ENCODE measurements around the gene SPPL2B. TPM values are rescaled to one million over a fixed set of nuclear protein-coding genes. Genes with fewer than 3 reads are reported as not detected.

SPPL2B gene
- polyA plus RNA-seq, 1 donor from 2014 or later: 68.7 TPM

DNA sequence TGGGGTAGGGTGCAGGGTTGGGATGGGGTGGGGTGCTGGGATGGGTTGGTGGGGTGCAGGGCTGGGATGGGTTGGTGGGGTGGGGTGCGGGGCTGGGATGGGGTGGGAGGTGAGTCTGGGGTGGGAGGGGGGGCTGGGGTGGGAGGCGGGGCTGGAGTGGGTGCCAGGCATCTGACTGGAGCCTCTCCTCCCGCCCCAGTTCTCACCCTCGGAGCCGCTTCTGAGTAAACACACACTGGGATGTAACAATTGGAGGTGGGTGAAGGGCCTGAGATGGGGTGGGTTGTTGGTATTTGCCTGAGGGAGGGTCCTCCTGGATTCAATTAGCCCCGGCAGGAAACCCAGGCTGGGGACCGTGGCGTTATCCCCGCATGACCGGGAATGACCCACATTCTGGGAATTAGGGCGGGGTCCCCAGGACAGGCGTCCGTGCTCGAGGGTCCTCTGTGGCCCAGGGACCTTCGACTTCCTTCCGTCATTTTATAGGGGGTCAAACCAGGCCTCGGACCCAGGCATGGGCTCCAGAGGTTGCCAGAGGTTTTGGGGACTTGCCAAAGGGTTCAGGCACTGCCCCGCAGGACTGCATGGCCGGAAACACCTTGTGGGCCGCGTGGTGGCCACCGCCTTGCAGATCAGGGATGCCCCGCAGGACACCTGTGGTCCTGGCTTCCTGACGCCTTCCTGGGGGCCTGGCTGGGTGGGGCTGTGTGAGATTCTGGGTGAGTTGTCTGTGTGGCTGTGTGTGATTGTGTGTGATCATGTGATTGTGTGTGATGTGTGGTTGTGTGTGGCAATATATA, 33.0 kb downstream of the SPPL2B start:
- no peaks in the 10 kb centered on the region for H3K9me2 ChIP-seq (ENCODE audit: insufficient read depth, low read length)
- H3K79me2 ChIP-seq (replicated peaks; ENCODE audit: insufficient read depth, low read length): no peaks in the 10 kb centered on the region
- H3K27ac ChIP-seq (ENCODE audit: low read length): no peak overlapping the region
- no peaks in the 10 kb centered on the region for H3F3A ChIP-seq (ENCODE audit: insufficient read depth, low read length, poor library complexity, severe bottlenecking)
- no peaks in the 10 kb centered on the region for H3K36me3 ChIP-seq (ENCODE audit: insufficient read depth, low read length)
- TF ChIP-seq, protein P1, sequence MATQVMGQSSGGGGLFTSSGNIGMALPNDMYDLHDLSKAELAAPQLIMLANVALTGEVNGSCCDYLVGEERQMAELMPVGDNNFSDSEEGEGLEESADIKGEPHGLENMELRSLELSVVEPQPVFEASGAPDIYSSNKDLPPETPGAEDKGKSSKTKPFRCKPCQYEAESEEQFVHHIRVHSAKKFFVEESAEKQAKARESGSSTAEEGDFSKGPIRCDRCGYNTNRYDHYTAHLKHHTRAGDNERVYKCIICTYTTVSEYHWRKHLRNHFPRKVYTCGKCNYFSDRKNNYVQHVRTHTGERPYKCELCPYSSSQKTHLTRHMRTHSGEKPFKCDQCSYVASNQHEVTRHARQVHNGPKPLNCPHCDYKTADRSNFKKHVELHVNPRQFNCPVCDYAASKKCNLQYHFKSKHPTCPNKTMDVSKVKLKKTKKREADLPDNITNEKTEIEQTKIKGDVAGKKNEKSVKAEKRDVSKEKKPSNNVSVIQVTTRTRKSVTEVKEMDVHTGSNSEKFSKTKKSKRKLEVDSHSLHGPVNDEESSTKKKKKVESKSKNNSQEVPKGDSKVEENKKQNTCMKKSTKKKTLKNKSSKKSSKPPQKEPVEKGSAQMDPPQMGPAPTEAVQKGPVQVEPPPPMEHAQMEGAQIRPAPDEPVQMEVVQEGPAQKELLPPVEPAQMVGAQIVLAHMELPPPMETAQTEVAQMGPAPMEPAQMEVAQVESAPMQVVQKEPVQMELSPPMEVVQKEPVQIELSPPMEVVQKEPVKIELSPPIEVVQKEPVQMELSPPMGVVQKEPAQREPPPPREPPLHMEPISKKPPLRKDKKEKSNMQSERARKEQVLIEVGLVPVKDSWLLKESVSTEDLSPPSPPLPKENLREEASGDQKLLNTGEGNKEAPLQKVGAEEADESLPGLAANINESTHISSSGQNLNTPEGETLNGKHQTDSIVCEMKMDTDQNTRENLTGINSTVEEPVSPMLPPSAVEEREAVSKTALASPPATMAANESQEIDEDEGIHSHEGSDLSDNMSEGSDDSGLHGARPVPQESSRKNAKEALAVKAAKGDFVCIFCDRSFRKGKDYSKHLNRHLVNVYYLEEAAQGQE (IDR thresholded peaks at IDR 0.05; ENCODE audit: borderline replicate concordance): no peak
- TF ChIP-seq SMC3 (conservative IDR thresholded peaks at IDR 0.05; ENCODE audit: poor library complexity): no peak
- TF ChIP-seq EP300 (conservative IDR thresholded peaks at IDR 0.05; ENCODE audit: poor library complexity, severe bottlenecking): no peak
- no peak for TF ChIP-seq EZH2 (IDR thresholded peaks at IDR 0.05; ENCODE audit: borderline replicate concordance, insufficient read depth, low read length, poor library complexity, severe bottlenecking)
- TF ChIP-seq MXI1 (conservative IDR thresholded peaks at IDR 0.05; ENCODE audit: poor library complexity, severe bottlenecking): no peak
- TF ChIP-seq, protein P2, sequence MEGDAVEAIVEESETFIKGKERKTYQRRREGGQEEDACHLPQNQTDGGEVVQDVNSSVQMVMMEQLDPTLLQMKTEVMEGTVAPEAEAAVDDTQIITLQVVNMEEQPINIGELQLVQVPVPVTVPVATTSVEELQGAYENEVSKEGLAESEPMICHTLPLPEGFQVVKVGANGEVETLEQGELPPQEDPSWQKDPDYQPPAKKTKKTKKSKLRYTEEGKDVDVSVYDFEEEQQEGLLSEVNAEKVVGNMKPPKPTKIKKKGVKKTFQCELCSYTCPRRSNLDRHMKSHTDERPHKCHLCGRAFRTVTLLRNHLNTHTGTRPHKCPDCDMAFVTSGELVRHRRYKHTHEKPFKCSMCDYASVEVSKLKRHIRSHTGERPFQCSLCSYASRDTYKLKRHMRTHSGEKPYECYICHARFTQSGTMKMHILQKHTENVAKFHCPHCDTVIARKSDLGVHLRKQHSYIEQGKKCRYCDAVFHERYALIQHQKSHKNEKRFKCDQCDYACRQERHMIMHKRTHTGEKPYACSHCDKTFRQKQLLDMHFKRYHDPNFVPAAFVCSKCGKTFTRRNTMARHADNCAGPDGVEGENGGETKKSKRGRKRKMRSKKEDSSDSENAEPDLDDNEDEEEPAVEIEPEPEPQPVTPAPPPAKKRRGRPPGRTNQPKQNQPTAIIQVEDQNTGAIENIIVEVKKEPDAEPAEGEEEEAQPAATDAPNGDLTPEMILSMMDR (IDR thresholded peaks at IDR 0.05; ENCODE audit: poor library complexity, severe bottlenecking): no peak
- TF ChIP-seq TAF1 (IDR thresholded peaks at IDR 0.05; ENCODE audit: low read depth): no peak
- no peak for TF ChIP-seq POLR2AphosphoS5 (IDR thresholded peaks at IDR 0.05)
- no peak for TF ChIP-seq RAD21 (conservative IDR thresholded peaks at IDR 0.05)
- no peaks in the 10 kb centered on the region for H3K27me3 ChIP-seq (ENCODE audit: insufficient read depth, low read depth, low read length)
- H3K4me2 ChIP-seq (ENCODE audit: low read length): no peak overlapping the region
- H2AFZ ChIP-seq (ENCODE audit: low read depth, low read length): no peak overlapping the region
- no peak overlapping the region for H3K9ac ChIP-seq (ENCODE audit: low read length)
- H4K20me1 ChIP-seq (ENCODE audit: insufficient read depth): no peaks in the 10 kb centered on the region
- H3K9me3 ChIP-seq (ENCODE audit: low read length): no peaks in the 10 kb centered on the region
- no peak overlapping the region for H3K4me3 ChIP-seq (ENCODE audit: low read length)

DNA sequence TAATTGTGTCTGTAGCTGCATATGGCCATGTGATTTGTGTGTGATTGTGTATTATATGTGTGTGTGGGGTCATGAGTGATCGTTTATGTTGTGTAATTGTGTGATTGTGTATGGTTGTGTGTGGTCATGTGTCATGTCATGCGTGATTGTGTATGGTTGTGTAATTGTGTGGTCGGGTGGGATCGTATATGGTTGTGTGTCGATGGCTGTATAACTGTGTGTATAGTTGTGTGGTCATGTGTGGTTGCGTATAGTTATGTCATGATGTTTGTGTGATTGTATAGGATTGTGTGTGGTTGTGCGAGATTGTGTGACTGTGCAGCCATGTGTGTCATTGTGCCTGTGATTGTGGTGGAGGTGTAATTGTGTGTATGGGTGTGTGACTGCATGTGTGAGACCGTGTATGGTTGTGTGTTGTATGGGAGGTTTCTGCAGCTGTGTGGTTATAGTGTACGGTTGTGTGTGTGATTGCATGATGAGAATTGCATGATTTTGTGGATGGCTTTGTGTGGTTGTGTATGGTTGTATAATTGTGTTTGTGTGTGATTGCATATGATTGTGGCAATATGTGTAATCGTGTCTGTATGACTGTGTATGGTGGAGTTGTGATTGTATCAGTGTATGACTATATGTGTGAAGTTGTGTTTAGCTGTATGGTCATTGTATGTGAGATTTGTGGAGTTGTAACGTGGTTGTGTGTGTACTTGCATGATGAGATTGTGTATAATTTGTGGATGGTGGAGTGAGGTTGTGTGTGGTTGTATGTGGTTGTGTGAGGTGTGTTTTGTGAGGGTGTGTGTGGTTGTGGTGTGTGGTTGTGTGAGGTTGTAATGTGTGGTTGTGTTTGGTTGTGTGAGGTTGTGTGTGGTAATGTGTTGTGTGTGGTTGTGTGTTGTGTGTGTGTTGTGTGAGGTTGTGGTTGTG, 33.8 kb downstream of the SPPL2B start:
- no peaks in the 10 kb centered on the region for H3K27me3 ChIP-seq (ENCODE audit: insufficient read depth, low read depth, low read length)
- H4K20me1 ChIP-seq (ENCODE audit: insufficient read depth): no peaks in the 10 kb centered on the region
- no peak overlapping the region for H3K4me2 ChIP-seq (ENCODE audit: low read length)
- no peak overlapping the region for H2AFZ ChIP-seq (ENCODE audit: low read depth, low read length)
- no peak overlapping the region for H3K9ac ChIP-seq (ENCODE audit: low read length)
- H3K36me3 ChIP-seq (ENCODE audit: insufficient read depth, low read length): no peaks in the 10 kb centered on the region
- H3K9me3 ChIP-seq (ENCODE audit: low read length): no peaks in the 10 kb centered on the region
- no peaks in the 10 kb centered on the region for H3F3A ChIP-seq (ENCODE audit: insufficient read depth, low read length, poor library complexity, severe bottlenecking)
- H3K4me3 ChIP-seq (ENCODE audit: low read length): no peak overlapping the region
- no peaks in the 10 kb centered on the region for H3K9me2 ChIP-seq (ENCODE audit: insufficient read depth, low read length)
- TF ChIP-seq MXI1 (conservative IDR thresholded peaks at IDR 0.05; ENCODE audit: poor library complexity, severe bottlenecking) (no peak), TAF1 (IDR thresholded peaks at IDR 0.05; ENCODE audit: low read depth) (no peak), SMC3 (conservative IDR thresholded peaks at IDR 0.05; ENCODE audit: poor library complexity) (no peak), EZH2 (IDR thresholded peaks at IDR 0.05; ENCODE audit: borderline replicate concordance, insufficient read depth, low read length, poor library complexity, severe bottlenecking) (no peak), RAD21 (conservative IDR thresholded peaks at IDR 0.05) (no peak), POLR2AphosphoS5 (IDR thresholded peaks at IDR 0.05) (no peak), EP300 (conservative IDR thresholded peaks at IDR 0.05; ENCODE audit: poor library complexity, severe bottlenecking) (no peak)
- TF ChIP-seq, protein P2 (IDR thresholded peaks at IDR 0.05; ENCODE audit: poor library complexity, severe bottlenecking): no peak
- TF ChIP-seq, protein P1 (IDR thresholded peaks at IDR 0.05; ENCODE audit: borderline replicate concordance): no peak
- H3K79me2 ChIP-seq (replicated peaks; ENCODE audit: insufficient read depth, low read length): no peaks in the 10 kb centered on the region
- H3K27ac ChIP-seq (ENCODE audit: low read length): no peak overlapping the region
